Thyroid gland (tissue), 4 donors: ENCODE results near the gene GYPC. TPM values are rescaled to one million over a fixed set of nuclear protein-coding genes. Genes with fewer than 3 reads are reported as not detected.

Source experiments
- DNase-seq, 2 donors: peaks; one replicate each; pipeline ENCODE4 v3.0.0-alpha.2; 2019
- H3K27ac ChIP-seq, 3 donors: fragments of 200-600 bp; sonication (generic); 1 replicate in 2 of 3; 2 replicates in 1 of 3; pipeline ENCODE4 v1.5.1; 2016 to 2019; ENCODE audit warnings: mild to moderate bottlenecking in 1 of 3, moderate library complexity in 1 of 3
- H3K27me3 ChIP-seq: fragments of 200-600 bp; sonication (generic); one replicate; pipeline ENCODE4 v1.5.1; 2019
- H3K36me3 ChIP-seq, 2 donors: fragments of 200-600 bp; sonication (generic); one replicate each; pipeline ENCODE4 v1.5.1; 2016 to 2019
- H3K4me1 ChIP-seq, 2 donors: fragments of 200-600 bp; sonication (generic); one replicate each; pipeline ENCODE4 v1.5.1; 2017 to 2019
- H3K4me3 ChIP-seq, 3 donors: fragments of 200-600 bp; sonication (generic); replicated peaks in 1 of 3; 1 replicate in 2 of 3; 2 replicates in 1 of 3; pipeline ENCODE4 v1.5.1; 2016; ENCODE audit warnings: mild to moderate bottlenecking in 1 of 3
- H3K9me3 ChIP-seq: fragments of 200-600 bp; sonication (generic); one replicate; pipeline ENCODE4 v1.5.1; 2017
- CTCF ChIP-seq, 6 experiments: fragments of 200-600 bp in 3 of 6; fragments of 450-650 bp in 3 of 6; sonication (generic) in 3 of 6; IDR thresholded peaks; one replicate each; pipeline ENCODE4 v1.5.1; 2016 to 2019; ENCODE audit warnings: antibody characterized with exemption in 6 of 6, mild to moderate bottlenecking in 2 of 6, inconsistent platforms in 1 of 6, moderate library complexity in 1 of 6
- POLR2A ChIP-seq, 2 donors: fragments of 450-650 bp; IDR thresholded peaks; one replicate each; pipeline ENCODE4 v1.6.1; 2017; ENCODE audit warnings: antibody characterized with exemption in 2 of 2, mild to moderate bottlenecking in 2 of 2, moderate library complexity in 1 of 2
- WGBS, 2 donors: methylation state at CpG; one replicate each; pipeline ENCODE4 v1.1.5; 2017; 5-methylcytosine and 5-hydroxymethylcytosine counted together
- intact Hi-C: fragments of 100-400 bp; cut with DNase I; formaldehyde crosslinking; loops from one replicate; pipeline ENCODE4 v1.15.1; 2023
- total RNA-seq, 4 donors: library from RNA; depleted of rRNA; stranded (reverse); fragments of >200 nt; gene quantifications; one replicate each; pipeline ENCODE4 v1.2.3, GENCODE V29; 2016

Gene GYPC
- total RNA-seq, 4 donors from 2014 or later = 17.1 to 83.6 (median 42.5) TPM

GRCh38 chr2:126703311-126703710, 47.4 kb downstream of the GYPC start:
- H3K4me1 ChIP-seq = no peaks in the 10 kb centered on the region
- TF ChIP-seq CTCF (IDR thresholded peaks at IDR 0.05) (no peak), POLR2A (IDR thresholded peaks at IDR 0.05) (no peak)
- WGBS, 2 donors = 91 to 95% methylated on average over 7 of the region's 7 CpGs
- H3K9me3 ChIP-seq = no peaks in the 10 kb centered on the region
- no peak overlapping the region for H3K27ac ChIP-seq
- no peaks in the 10 kb centered on the region for H3K27me3 ChIP-seq
- no peak overlapping the region for H3K4me3 ChIP-seq
- DNase-seq = no peak
- no peaks in the 10 kb centered on the region for H3K36me3 ChIP-seq
- intact Hi-C loops = no loop called here

GRCh38 chr2:126704434-126705160, 48.6 kb downstream of the GYPC start:
- Histone ChIP-seq H3K27me3 (no peaks in the 10 kb centered on the region), H3K27ac (no peak overlapping the region), H3K4me1 (no peaks in the 10 kb centered on the region), H3K4me3 (no peak overlapping the region), H3K36me3 (no peaks in the 10 kb centered on the region), H3K9me3 (no peaks in the 10 kb centered on the region)
- WGBS, 2 donors = 70 to 76% methylated on average over 2 of the region's 2 CpGs
- intact Hi-C loops = no loop called here
- DNase-seq = no peak
- TF ChIP-seq CTCF (IDR thresholded peaks at IDR 0.05) = no peak
- no peak for TF ChIP-seq POLR2A (IDR thresholded peaks at IDR 0.05)

GRCh38 chr2:126707191-126707590, 51.2 kb downstream of the GYPC start:
- TF ChIP-seq CTCF (IDR thresholded peaks at IDR 0.05) = no peak
- TF ChIP-seq POLR2A (IDR thresholded peaks at IDR 0.05) = no peak
- Histone ChIP-seq H3K4me3 (no peak overlapping the region), H3K27me3 (no peaks in the 10 kb centered on the region), H3K9me3 (no peaks in the 10 kb centered on the region), H3K27ac (no peak overlapping the region), H3K36me3 (no peaks in the 10 kb centered on the region), H3K4me1 (no peaks in the 10 kb centered on the region)
- WGBS, 2 donors = 80 to 100% methylated on average over 1 of the region's 1 CpG
- intact Hi-C loops = no loop called here
- no peak for DNase-seq

- no peak for TF ChIP-seq POLR2A (IDR thresholded peaks at IDR 0.05)
- no peak for TF ChIP-seq CTCF (IDR thresholded peaks at IDR 0.05)
- no peak overlapping the region for H3K27ac ChIP-seq
- no peaks in the 10 kb centered on the region for H3K9me3 ChIP-seq
- H3K27me3 ChIP-seq = no peaks in the 10 kb centered on the region
- no peak overlapping the region for H3K4me3 ChIP-seq
- H3K36me3 ChIP-seq = no peaks in the 10 kb centered on the region
- DNase-seq = no peak
- intact Hi-C loops = no loop called here
- WGBS, 2 donors = 77 to 81% methylated on average over 4 of the region's 4 CpGs
- H3K4me1 ChIP-seq = no peaks in the 10 kb centered on the region
These were observed 52.0 kb downstream of the GYPC start for GRCh38 chr2:126707941-126708340.

GRCh38 chr2:126714191-126714965, 58.4 kb downstream of the GYPC start:
- Histone ChIP-seq H3K36me3 (no peaks in the 10 kb centered on the region), H3K27ac (no peak overlapping the region), H3K4me1 (no peaks in the 10 kb centered on the region), H3K9me3 (no peaks in the 10 kb centered on the region), H3K27me3 (no peaks in the 10 kb centered on the region), H3K4me3 (no peak overlapping the region)
- TF ChIP-seq CTCF (IDR thresholded peaks at IDR 0.05) (no peak), POLR2A (IDR thresholded peaks at IDR 0.05) (no peak)
- no peak for DNase-seq
- 90 to 92% methylated on average over 6 of the region's 6 CpGs for WGBS, 2 donors
- intact Hi-C loops = no loop called here
